WTC11 (cell line): ENCODE measurements around the gene CACNA1A. TPM values are rescaled to one million over a fixed set of nuclear protein-coding genes. Genes with fewer than 3 reads are reported as not detected.

Source experiments
- ATAC-seq: fragments of 200-7000 bp; cut with Tn5 transposase; 2 replicates; pipeline ENCODE4 v1.10.0; 2021; ENCODE audit warnings: mild to moderate bottlenecking, moderate library complexity
- CTCF ChIA-PET: fragments of 300-600 bp; sonication (Branson Sonifier 250); formaldehyde crosslinking; loops from one replicate; lab custom pipeline; 2021; ENCODE audit warnings: antibody characterized with exemption; lab: Charles Lee
- POLR2A ChIA-PET: fragments of 350-600 bp; sonication (Branson Sonifier 250); formaldehyde crosslinking; loops from one replicate; lab custom pipeline; 2021; ENCODE audit warnings: antibody characterized with exemption; lab: Charles Lee
- DNase-seq: peaks from one replicate; pipeline ENCODE4 v3.0.0; 2021; ENCODE audit warnings: low spot score
- H3K27ac Mint-ChIP-seq: 2 replicates; pipeline ENCODE4 v1.8.0; 2021; ENCODE audit warnings: mixed read lengths
- H3K27me3 Mint-ChIP-seq: 2 replicates; pipeline ENCODE4 v1.8.0; 2021; ENCODE audit warnings: low read depth, mild to moderate bottlenecking, moderate library complexity, mixed read lengths
- H3K36me3 Mint-ChIP-seq: 2 replicates; pipeline ENCODE4 v1.8.0; 2021; ENCODE audit warnings: mixed read lengths
- H3K4me1 Mint-ChIP-seq: 2 replicates; pipeline ENCODE4 v1.8.0; 2022; ENCODE audit warnings: mixed read lengths
- H3K4me3 Mint-ChIP-seq: 2 replicates; pipeline ENCODE4 v1.8.0; 2021; ENCODE audit warnings: mild to moderate bottlenecking, moderate library complexity, mixed read lengths
- H3K9me3 Mint-ChIP-seq: 2 replicates; pipeline ENCODE4 v1.8.0; 2021; ENCODE audit warnings: mixed read lengths
- AFF4 ChIP-seq: sonication (generic); formaldehyde crosslinking; IDR thresholded peaks from 2 replicates; pipeline ENCODE4 v1.8.1; 2023; ENCODE audit warnings: mild to moderate bottlenecking, missing genetic modification reagents, borderline replicate concordance
- ELF4 ChIP-seq: sonication (generic); formaldehyde crosslinking; IDR thresholded peaks from 2 replicates; pipeline ENCODE4 v1.8.1; 2022; ENCODE audit warnings: low read depth, mild to moderate bottlenecking, moderate library complexity, missing genetic modification reagents
- ERG ChIP-seq: fragments of 250-450 bp; sonication (Bioruptor Pico); IDR thresholded peaks from 2 replicates; pipeline ENCODE4 v1.8.0; 2021; ENCODE audit warnings: mild to moderate bottlenecking
- ETV6 ChIP-seq: sonication (generic); formaldehyde crosslinking; IDR thresholded peaks from 2 replicates; pipeline ENCODE4 v1.8.1; 2022; ENCODE audit warnings: mild to moderate bottlenecking, missing genetic modification reagents
- FOXP4 ChIP-seq: sonication (generic); formaldehyde crosslinking; IDR thresholded peaks from 2 replicates; pipeline ENCODE4 v1.8.0; 2022; ENCODE audit warnings: mild to moderate bottlenecking, missing genetic modification reagents
- HMGXB4 ChIP-seq: sonication (generic); formaldehyde crosslinking; IDR thresholded peaks from 2 replicates; pipeline ENCODE4 v1.8.1; 2023; ENCODE audit warnings: mild to moderate bottlenecking, moderate library complexity, missing genetic modification reagents
- PRDM15 ChIP-seq: sonication (generic); formaldehyde crosslinking; IDR thresholded peaks from 2 replicates; pipeline ENCODE4 v1.8.0; 2022; ENCODE audit warnings: missing genetic modification reagents
- PRRX2 ChIP-seq: fragments of 250-450 bp; sonication (Bioruptor Pico); IDR thresholded peaks from 2 replicates; pipeline ENCODE4 v1.8.0; 2021; ENCODE audit warnings: mild to moderate bottlenecking
- SMAD4 ChIP-seq: sonication (generic); formaldehyde crosslinking; IDR thresholded peaks from 2 replicates; pipeline ENCODE4 v1.8.0; 2022; ENCODE audit warnings: mild to moderate bottlenecking, missing genetic modification reagents
- ZNF121 ChIP-seq: sonication (generic); formaldehyde crosslinking; IDR thresholded peaks from 2 replicates; pipeline ENCODE4 v1.8.0; 2023; ENCODE audit warnings: missing genetic modification reagents
- ZNF512 ChIP-seq: sonication (generic); formaldehyde crosslinking; IDR thresholded peaks from 2 replicates; pipeline ENCODE4 v1.8.1; 2022; ENCODE audit warnings: missing genetic modification reagents, borderline replicate concordance
- ZNF671 ChIP-seq: fragments of 250-450 bp; sonication (Bioruptor Pico); IDR thresholded peaks from 2 replicates; pipeline ENCODE4 v1.8.0; 2021; ENCODE audit warnings: mild to moderate bottlenecking
- total RNA-seq: library from RNA; stranded (reverse); gene quantifications from 3 replicates; pipeline ENCODE4 v1.2.3, GENCODE V29; 2021

CACNA1A gene
- total RNA-seq, 1 experiment from 2014 or later: 28.9 TPM

GRCh38 chr19:13544423-13544822 is 38.1 kb upstream of the CACNA1A start (continued):
- TF ChIP-seq AFF4 (CRISPR knock-in tag) (no peak), FOXP4 (no peak)
- TF ChIP-seq, all 79 proteins: peak for 0

- ChIA-PET POLR2A (interaction anchor here (0.6 kb wide), 1 partner anchor 109 kb away, joined by 4 read pairs; no protein-coding TSS in a partner anchor), CTCF (no interaction called here)
- ATAC-seq: no peak
- Mint-ChIP-seq H3K27me3 (peaks cover 39% of the 10 kb centered on the region), H3K36me3 (0 out of 2 replicates have a peak, but pooled peaks cover 3% of the 10 kb centered on the region), H3K4me3 (no peak overlapping the region), H3K27ac (no peak overlapping the region), H3K9me3 (peaks cover 16% of the 10 kb centered on the region), H3K4me1 (peaks cover 11% of the 10 kb centered on the region)
- no peak for DNase-seq
- TF ChIP-seq ZNF512 (CRISPR knock-in tag) (no peak), ZNF121 (CRISPR knock-in tag) (no peak), ZNF671 (CRISPR knock-in tag) (no peak), PRRX2 (CRISPR knock-in tag) (no peak), HMGXB4 (no peak), ELF4 (no peak), ERG (CRISPR knock-in tag) (no peak), AFF4 (CRISPR knock-in tag) (no peak), ETV6 (CRISPR knock-in tag) (no peak), PRDM15 (no peak), SMAD4 (no peak)
These were observed 35.3 kb upstream of the CACNA1A start for GRCh38 chr19:13541554-13541953.
